ENCODE measurements around the gene MTHFSD.

The MTHFSD gene

DNA sequence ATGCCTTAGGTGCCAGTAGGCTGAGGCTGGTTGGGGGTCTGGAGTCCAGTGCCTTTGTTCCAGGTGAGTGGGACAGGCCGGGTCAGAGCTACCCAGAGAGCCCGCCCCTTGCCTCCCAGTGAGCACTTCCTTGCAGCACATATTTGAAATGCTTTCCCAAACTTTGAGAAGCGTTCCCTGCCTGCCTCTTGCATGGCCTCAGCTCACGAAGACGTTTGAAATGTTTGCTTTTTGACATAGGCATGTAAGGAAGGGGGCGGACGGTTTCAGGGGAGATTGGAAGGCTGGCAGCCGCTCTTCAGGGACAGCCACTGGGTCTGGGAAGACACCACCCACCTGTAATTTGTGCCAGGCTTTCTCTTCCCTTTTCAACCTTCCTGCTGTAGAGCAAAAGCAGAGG, 18.2 kb upstream of the MTHFSD start:
- H3K4me3 ChIP-seq (ENCODE audit: low read length): no peak overlapping the region
- DNase-seq (ENCODE audit: low read depth): no peak
- TF ChIP-seq, protein P1, sequence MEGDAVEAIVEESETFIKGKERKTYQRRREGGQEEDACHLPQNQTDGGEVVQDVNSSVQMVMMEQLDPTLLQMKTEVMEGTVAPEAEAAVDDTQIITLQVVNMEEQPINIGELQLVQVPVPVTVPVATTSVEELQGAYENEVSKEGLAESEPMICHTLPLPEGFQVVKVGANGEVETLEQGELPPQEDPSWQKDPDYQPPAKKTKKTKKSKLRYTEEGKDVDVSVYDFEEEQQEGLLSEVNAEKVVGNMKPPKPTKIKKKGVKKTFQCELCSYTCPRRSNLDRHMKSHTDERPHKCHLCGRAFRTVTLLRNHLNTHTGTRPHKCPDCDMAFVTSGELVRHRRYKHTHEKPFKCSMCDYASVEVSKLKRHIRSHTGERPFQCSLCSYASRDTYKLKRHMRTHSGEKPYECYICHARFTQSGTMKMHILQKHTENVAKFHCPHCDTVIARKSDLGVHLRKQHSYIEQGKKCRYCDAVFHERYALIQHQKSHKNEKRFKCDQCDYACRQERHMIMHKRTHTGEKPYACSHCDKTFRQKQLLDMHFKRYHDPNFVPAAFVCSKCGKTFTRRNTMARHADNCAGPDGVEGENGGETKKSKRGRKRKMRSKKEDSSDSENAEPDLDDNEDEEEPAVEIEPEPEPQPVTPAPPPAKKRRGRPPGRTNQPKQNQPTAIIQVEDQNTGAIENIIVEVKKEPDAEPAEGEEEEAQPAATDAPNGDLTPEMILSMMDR (IDR thresholded peaks at IDR 0.05; ENCODE audit: insufficient read depth, low read depth, low read length, missing control alignments): no peak

GRCh38 chr16:86572606-86573005, 17.6 kb upstream of the MTHFSD start:
- TF ChIP-seq, protein P1 (IDR thresholded peaks at IDR 0.05; ENCODE audit: insufficient read depth, low read depth, low read length, missing control alignments): no peak
- DNase-seq (ENCODE audit: low read depth): no peak
- no peak overlapping the region for H3K4me3 ChIP-seq (ENCODE audit: low read length)

DNA sequence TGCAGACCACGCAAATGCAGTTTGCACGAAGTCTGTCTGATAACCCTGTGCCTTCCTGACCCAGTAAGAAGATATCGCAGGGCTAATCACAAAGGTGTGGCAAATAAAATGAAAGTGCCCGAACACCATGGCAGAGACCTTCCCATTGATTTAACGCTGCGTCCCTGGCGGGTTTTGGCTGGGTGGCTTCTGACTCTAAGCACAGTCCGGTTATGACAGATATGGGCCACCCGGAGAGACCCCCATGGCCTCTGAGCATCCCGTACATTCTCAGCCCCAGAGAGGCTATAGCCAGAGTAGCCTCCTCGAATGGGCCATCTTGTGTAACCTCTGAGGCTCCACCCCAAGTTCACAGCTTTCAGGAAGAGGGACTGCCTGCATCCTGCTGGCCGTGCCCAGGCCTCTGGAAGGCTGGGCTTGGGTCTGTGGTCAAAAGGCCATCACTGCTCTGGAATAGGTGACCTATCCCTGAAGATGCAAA, 17.0 kb upstream of the MTHFSD start:
- TF ChIP-seq, protein P1 (IDR thresholded peaks at IDR 0.05; ENCODE audit: insufficient read depth, low read depth, low read length, missing control alignments): no peak
- no peak for DNase-seq (ENCODE audit: low read depth)
- no peak overlapping the region for H3K4me3 ChIP-seq (ENCODE audit: low read length)

DNA sequence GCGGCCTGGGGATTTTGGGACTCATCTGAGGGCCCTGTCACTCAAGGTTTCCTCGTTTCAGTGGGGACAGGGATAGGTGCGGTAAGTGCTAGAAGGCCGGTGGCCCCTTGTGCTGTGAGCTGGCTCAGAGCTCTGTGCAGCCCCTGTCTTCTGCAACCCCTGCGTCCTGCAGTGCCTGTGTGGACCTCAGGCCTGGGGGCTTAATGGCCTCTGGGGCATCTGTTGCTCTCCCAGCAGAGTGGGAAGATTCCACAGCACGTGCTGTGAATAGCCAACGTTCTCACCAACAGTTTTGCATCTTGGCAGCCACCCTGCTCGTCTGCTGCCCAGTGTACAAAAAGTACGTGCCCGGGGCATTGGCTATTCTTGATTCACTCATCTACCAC, 16.5 kb upstream of the MTHFSD start:
- TF ChIP-seq, protein P1 (IDR thresholded peaks at IDR 0.05; ENCODE audit: insufficient read depth, low read depth, low read length, missing control alignments): no peak
- DNase-seq (ENCODE audit: low read depth): no peak
- H3K4me3 ChIP-seq (ENCODE audit: low read length): no peak overlapping the region

DNA sequence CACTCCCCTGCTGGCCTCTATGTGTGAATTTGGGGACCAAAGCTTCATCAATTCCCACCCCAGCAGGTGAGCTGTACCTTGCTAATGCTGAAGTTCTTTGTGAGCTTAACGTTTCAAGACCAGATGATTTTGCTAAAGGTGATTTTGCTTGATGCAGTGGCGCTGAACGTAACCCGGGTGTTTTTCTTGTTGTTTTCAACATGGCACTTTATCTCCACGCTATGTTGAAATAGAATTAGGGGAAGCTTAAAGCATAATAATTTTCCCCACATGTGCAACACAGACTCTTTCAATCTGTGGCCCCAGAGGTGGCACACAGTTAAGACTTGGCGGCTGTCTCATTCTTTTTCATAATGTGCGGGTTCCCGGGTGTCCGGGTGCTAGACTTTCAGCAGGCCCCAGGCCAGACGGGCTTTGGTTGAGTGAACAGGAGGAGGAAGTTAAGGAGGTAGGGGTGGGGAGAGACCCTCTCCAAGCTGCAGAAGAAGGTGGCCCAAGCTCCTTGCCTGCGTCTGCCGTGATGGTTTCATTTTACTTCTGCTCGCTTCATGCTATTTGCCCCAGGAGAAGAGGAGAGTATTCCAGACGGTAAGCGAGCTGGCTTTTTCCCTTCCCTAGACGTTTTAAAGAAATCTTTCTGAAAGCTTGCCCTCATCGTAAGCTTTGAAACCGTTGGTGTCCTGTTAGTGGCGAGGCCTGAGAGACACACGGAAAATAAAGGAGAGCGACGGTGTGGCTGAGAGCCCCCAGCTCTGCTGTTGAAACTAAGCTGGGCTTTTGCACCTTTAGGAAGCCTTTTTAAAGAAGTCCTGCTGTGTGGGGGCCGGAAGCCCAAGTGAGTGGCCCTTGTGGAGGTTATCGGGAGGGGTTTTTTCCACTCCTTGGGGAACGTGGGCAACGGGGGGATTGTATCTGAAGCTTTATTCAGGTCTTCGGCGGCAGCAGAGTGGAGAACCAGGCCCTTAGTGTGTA, 15.8 kb upstream of the MTHFSD start:
- DNase-seq (ENCODE audit: low read depth): no peak
- TF ChIP-seq, protein P1 (IDR thresholded peaks at IDR 0.05; ENCODE audit: insufficient read depth, low read depth, low read length, missing control alignments): no peak
- no peak overlapping the region for H3K4me3 ChIP-seq (ENCODE audit: low read length)

GRCh38 chr16:86569701-86570447, 14.8 kb upstream of the MTHFSD start:
- no peak for DNase-seq (ENCODE audit: low read depth)
- TF ChIP-seq, protein P1 (IDR thresholded peaks at IDR 0.05; ENCODE audit: insufficient read depth, low read depth, low read length, missing control alignments): no peak
- H3K4me3 ChIP-seq (ENCODE audit: low read length): no peak overlapping the region
